Lower leg skin (tissue), 3 donors: ENCODE results near the gene DBP.

Source experiments
- POLR2A ChIP-seq, 2 donors: fragments of 450-650 bp; IDR thresholded peaks; one replicate each; pipeline ENCODE4 v1.6.1; 2016 to 2017; ENCODE audit warnings: antibody characterized with exemption in 2 of 2, mild to moderate bottlenecking in 1 of 2, moderate library complexity in 1 of 2
- TF ChIP-seq, protein P1 (sequence below), 3 donors: fragments of 450-650 bp; IDR thresholded peaks; one replicate each; pipeline ENCODE4 v1.5.1; 2016; ENCODE audit warnings: antibody characterized with exemption in 3 of 3, mild to moderate bottlenecking in 3 of 3, moderate library complexity in 2 of 3

DNA sequence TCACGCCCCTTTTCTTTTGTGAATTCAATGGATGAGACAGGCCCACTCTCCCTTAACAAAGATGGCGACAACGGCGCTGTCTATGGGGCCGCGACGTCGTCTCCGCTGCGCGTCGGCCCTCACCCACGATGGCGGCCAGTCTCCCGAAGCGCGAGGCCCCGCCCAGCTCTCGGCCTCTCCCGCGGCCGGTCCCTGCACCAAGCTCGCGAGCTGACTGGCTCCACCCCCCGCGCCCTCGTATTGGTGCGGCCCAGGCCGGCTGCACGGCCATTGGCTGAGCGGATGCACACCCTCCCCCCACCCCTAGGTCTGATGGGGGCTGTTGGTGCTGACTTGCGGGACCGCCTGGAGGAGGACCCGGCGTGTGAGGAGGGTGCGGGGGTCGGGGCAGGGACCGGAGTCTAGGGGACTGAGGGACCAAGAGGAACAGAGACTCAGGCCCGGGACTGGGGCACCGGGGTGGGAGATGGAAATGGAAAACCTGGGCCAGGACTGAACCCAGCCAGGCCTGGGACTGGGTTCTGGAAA lies 13.0 kb downstream of the DBP start:
- TF ChIP-seq POLR2A (IDR thresholded peaks at IDR 0.05): no peak
- TF ChIP-seq, protein P1, sequence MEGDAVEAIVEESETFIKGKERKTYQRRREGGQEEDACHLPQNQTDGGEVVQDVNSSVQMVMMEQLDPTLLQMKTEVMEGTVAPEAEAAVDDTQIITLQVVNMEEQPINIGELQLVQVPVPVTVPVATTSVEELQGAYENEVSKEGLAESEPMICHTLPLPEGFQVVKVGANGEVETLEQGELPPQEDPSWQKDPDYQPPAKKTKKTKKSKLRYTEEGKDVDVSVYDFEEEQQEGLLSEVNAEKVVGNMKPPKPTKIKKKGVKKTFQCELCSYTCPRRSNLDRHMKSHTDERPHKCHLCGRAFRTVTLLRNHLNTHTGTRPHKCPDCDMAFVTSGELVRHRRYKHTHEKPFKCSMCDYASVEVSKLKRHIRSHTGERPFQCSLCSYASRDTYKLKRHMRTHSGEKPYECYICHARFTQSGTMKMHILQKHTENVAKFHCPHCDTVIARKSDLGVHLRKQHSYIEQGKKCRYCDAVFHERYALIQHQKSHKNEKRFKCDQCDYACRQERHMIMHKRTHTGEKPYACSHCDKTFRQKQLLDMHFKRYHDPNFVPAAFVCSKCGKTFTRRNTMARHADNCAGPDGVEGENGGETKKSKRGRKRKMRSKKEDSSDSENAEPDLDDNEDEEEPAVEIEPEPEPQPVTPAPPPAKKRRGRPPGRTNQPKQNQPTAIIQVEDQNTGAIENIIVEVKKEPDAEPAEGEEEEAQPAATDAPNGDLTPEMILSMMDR (IDR thresholded peaks at IDR 0.05): no peak
